Natural killer cell (primary cell): ENCODE results near the gene RFX6. TPM values are rescaled to one million over a fixed set of nuclear protein-coding genes. Genes with fewer than 3 reads are reported as not detected.

Source experiments
- ATAC-seq, 3 donors: fragments of 150-1000 bp in 2 of 3; fragments of 200-7000 bp in 1 of 3; cut with Tn5 transposase; 1 replicate in 1 of 3; 2 replicates in 2 of 3; pipeline ENCODE4 v1.10.0; 2021; ENCODE audit warnings: mild to moderate bottlenecking in 2 of 3, moderate library complexity in 2 of 3
- DNase-seq, 2 donors: peaks; one replicate each; pipeline versions ENCODE4 v3.0.0 to v3.0.0-alpha.2; 2013 to 2021; ENCODE audit warnings: mixed read lengths in 1 of 2
- H3K27ac ChIP-seq: one replicate; pipeline ENCODE4 v1.5.1; 2013; ENCODE audit warnings: mild to moderate bottlenecking, low read length
- H3K27me3 ChIP-seq: one replicate; pipeline ENCODE4 v1.6.1; 2013; ENCODE audit warnings: low read length; ENCODE audit not compliant: control insufficient read depth, insufficient read depth
- H3K36me3 ChIP-seq: one replicate; pipeline ENCODE4 v1.6.1; 2013; ENCODE audit warnings: low read length; ENCODE audit not compliant: control insufficient read depth, insufficient read depth
- H3K4me1 ChIP-seq: one replicate; pipeline ENCODE4 v1.6.1; 2013; ENCODE audit warnings: low read length; ENCODE audit not compliant: control insufficient read depth, insufficient read depth
- H3K4me3 ChIP-seq: one replicate; pipeline ENCODE4 v1.5.1; 2013; ENCODE audit warnings: low read length
- H3K9me3 ChIP-seq: one replicate; pipeline ENCODE4 v1.6.1; 2013; ENCODE audit warnings: low read length; ENCODE audit not compliant: control insufficient read depth, insufficient read depth
- H3K27ac Mint-ChIP-seq, 2 donors: one replicate each; pipeline ENCODE4 v1.8.0; 2022; ENCODE audit warnings: mild to moderate bottlenecking in 2 of 2, mixed read lengths in 2 of 2, moderate library complexity in 1 of 2
- H3K27me3 Mint-ChIP-seq, 2 donors: one replicate each; pipeline ENCODE4 v1.8.0; 2022; ENCODE audit warnings: low read depth in 2 of 2, mixed read lengths in 2 of 2
- H3K36me3 Mint-ChIP-seq: one replicate; pipeline ENCODE4 v1.8.0; 2022; ENCODE audit warnings: mixed read lengths
- H3K4me1 Mint-ChIP-seq, 2 donors: one replicate each; pipeline ENCODE4 v1.8.0; 2022; ENCODE audit warnings: mixed read lengths in 2 of 2
- H3K4me3 Mint-ChIP-seq: one replicate; pipeline ENCODE4 v1.8.0; 2022; ENCODE audit warnings: mild to moderate bottlenecking, moderate library complexity, mixed read lengths
- H3K9me3 Mint-ChIP-seq, 2 donors: one replicate each; pipeline ENCODE4 v1.8.0; 2022; ENCODE audit warnings: mixed read lengths in 2 of 2
- WGBS: methylation state at CpG from one replicate; pipeline ENCODE4 v1.1.7; 2013; ENCODE audit warnings: missing lambda C conversion rate; ENCODE audit not compliant: insufficient coverage; 5-methylcytosine and 5-hydroxymethylcytosine counted together
- intact Hi-C: fragments of 100-400 bp; cut with micrococcal nuclease; formaldehyde crosslinking; loops from one replicate; pipeline ENCODE4 v1.14.2; 2022
- total RNA-seq, 4 donors: library from RNA; stranded (reverse); fragments of 120-200 nt in 1 of 4; gene quantifications; one replicate each; pipeline versions ENCODE4 v1.2.3 to v1.2.4, GENCODE V29; 2013 to 2022
- TF ChIP-seq, protein P1 (sequence below): fragments of 200-600 bp; IDR thresholded peaks from one replicate; pipeline ENCODE4 v1.8.0; 2022; ENCODE audit warnings: antibody characterized with exemption

The RFX6 gene
- total RNA-seq, 3 donors from 2014 or later (not counting 1 experiment from before 2014, with no cell fraction given) = not detected

DNA sequence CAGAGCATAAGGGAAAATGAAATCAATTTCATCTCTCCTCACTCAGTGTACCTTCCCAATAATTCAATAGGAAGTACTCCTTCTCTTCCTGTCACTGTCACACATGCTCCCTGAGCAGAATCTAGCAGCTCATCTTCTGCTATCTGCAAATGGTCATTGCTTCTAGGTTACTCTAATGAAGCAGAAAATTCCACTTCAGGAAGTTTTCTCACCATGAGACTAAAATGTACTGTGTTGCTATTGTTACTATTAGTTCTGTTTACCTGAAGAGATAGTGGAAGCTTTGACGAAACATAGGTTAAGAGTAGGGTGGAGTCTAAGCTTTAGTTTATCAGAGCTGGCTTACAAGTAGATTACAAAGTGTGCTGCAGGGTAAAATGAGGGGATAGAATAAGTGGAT, 52.8 kb downstream of the RFX6 start:
- Histone ChIP-seq H3K4me1 (no peaks in the 10 kb centered on the region), H3K27me3 (no peaks in the 10 kb centered on the region), H3K27ac (no peak overlapping the region), H3K36me3 (no peaks in the 10 kb centered on the region), H3K4me3 (no peak overlapping the region), H3K9me3 (no peaks in the 10 kb centered on the region)
- Mint-ChIP-seq H3K27ac (no peak overlapping the region), H3K4me1 (no peaks in the 10 kb centered on the region), H3K9me3 (peaks cover 2 to 5% of the 10 kb centered on the region in 2 donors), H3K27me3 (no peaks in the 10 kb centered on the region), H3K4me3 (no peak overlapping the region), H3K36me3 (no peaks in the 10 kb centered on the region)
- ATAC-seq (no peak), DNase-seq (no peak)
- intact Hi-C loops = no loop called here
- TF ChIP-seq, protein P1, sequence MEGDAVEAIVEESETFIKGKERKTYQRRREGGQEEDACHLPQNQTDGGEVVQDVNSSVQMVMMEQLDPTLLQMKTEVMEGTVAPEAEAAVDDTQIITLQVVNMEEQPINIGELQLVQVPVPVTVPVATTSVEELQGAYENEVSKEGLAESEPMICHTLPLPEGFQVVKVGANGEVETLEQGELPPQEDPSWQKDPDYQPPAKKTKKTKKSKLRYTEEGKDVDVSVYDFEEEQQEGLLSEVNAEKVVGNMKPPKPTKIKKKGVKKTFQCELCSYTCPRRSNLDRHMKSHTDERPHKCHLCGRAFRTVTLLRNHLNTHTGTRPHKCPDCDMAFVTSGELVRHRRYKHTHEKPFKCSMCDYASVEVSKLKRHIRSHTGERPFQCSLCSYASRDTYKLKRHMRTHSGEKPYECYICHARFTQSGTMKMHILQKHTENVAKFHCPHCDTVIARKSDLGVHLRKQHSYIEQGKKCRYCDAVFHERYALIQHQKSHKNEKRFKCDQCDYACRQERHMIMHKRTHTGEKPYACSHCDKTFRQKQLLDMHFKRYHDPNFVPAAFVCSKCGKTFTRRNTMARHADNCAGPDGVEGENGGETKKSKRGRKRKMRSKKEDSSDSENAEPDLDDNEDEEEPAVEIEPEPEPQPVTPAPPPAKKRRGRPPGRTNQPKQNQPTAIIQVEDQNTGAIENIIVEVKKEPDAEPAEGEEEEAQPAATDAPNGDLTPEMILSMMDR = no peak
- 88% methylated on average over 1 of the region's 1 CpG for whole genome bisulfite sequencing

- no peaks in the 10 kb centered on the region for H3K9me3 ChIP-seq
- no peak for DNase-seq
- no peak overlapping the region for H3K4me3 Mint-ChIP-seq
- H3K27ac ChIP-seq = no peak overlapping the region
- peaks cover 2 to 5% of the 10 kb centered on the region in 2 donors for H3K9me3 Mint-ChIP-seq
- no peaks in the 10 kb centered on the region for H3K27me3 ChIP-seq
- intact Hi-C loops = no loop called here
- H3K4me3 ChIP-seq = no peak overlapping the region
- TF ChIP-seq, protein P1 = no peak
- no peaks in the 10 kb centered on the region for H3K27me3 Mint-ChIP-seq
- no peak overlapping the region for H3K27ac Mint-ChIP-seq
- no peaks in the 10 kb centered on the region for H3K36me3 ChIP-seq
- H3K4me1 ChIP-seq = no peaks in the 10 kb centered on the region
- no peaks in the 10 kb centered on the region for H3K4me1 Mint-ChIP-seq
- no peaks in the 10 kb centered on the region for H3K36me3 Mint-ChIP-seq
- ATAC-seq = no peak
Measured at GRCh38 chr6:116931456-116931855, 54.4 kb downstream of the RFX6 start.

GRCh38 chr6:116932496-116932895, 55.5 kb downstream of the RFX6 start:
- no peak overlapping the region for H3K27ac ChIP-seq
- H3K9me3 Mint-ChIP-seq = peaks cover 2 to 5% of the 10 kb centered on the region in 2 donors
- H3K36me3 ChIP-seq = no peaks in the 10 kb centered on the region
- TF ChIP-seq, protein P1 = no peak
- no peaks in the 10 kb centered on the region for H3K27me3 ChIP-seq
- H3K27ac Mint-ChIP-seq = no peak overlapping the region
- no peak overlapping the region for H3K4me3 Mint-ChIP-seq
- no peaks in the 10 kb centered on the region for H3K36me3 Mint-ChIP-seq
- no peak for ATAC-seq
- H3K4me1 Mint-ChIP-seq = no peaks in the 10 kb centered on the region
- DNase-seq = no peak
- no peak overlapping the region for H3K4me3 ChIP-seq
- H3K27me3 Mint-ChIP-seq = no peaks in the 10 kb centered on the region
- H3K9me3 ChIP-seq = no peaks in the 10 kb centered on the region
- WGBS = no CpG with 5 or more reads among the region's 1 CpG
- intact Hi-C loops = no loop called here
- no peaks in the 10 kb centered on the region for H3K4me1 ChIP-seq

DNA sequence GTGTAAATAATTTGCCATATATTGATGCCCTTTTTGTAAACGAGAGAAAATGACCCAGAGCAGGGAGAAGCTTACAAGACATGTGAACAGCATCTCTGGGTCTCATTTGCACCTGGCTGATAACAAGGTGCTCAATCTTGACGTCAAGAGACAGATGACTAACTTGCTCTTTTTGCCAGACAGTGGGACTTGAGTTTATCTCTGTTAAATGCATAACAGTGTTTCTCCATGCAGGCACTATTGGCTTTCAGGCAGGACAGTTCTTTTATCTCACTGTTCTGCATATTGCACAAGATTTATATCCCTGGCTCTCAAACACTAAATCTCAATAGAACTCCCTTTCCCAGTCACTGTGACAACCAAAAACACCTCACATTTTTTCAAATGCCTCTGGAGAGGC, 56.4 kb downstream of the RFX6 start:
- Histone ChIP-seq H3K4me1 (no peaks in the 10 kb centered on the region), H3K9me3 (no peaks in the 10 kb centered on the region), H3K27ac (no peak overlapping the region), H3K36me3 (no peaks in the 10 kb centered on the region), H3K27me3 (no peaks in the 10 kb centered on the region), H3K4me3 (no peak overlapping the region)
- no peak overlapping the region for H3K4me3 Mint-ChIP-seq
- intact Hi-C loops = no loop called here
- no peaks in the 10 kb centered on the region for H3K27me3 Mint-ChIP-seq
- no peaks in the 10 kb centered on the region for H3K4me1 Mint-ChIP-seq
- no peaks in the 10 kb centered on the region for H3K36me3 Mint-ChIP-seq
- TF ChIP-seq, protein P1 = no peak
- no peak overlapping the region for H3K27ac Mint-ChIP-seq
- H3K9me3 Mint-ChIP-seq = peaks cover 2 to 5% of the 10 kb centered on the region in 2 donors
- DNase-seq = no peak
- no peak for ATAC-seq
- 37% methylated on average over 2 of the region's 2 CpGs for WGBS
